Psoas muscle (tissue), 8 donors: ENCODE data around the gene SSH2. TPM values are rescaled to one million over a fixed set of nuclear protein-coding genes. Genes with fewer than 3 reads are reported as not detected.
A peak's percentile ranks its signal among the peaks of the same experiment; 100 is the strongest.

Experiments
- ATAC-seq, 4 donors: fragments of 200-7000 bp; cut with Tn5 transposase; one replicate each; pipeline ENCODE4 v1.9.1; 2020; ENCODE audit warnings: moderate library complexity in 3 of 4, mild to moderate bottlenecking in 2 of 4
- DNase-seq, 2 donors: peaks; one replicate each; pipeline ENCODE4 v3.0.0-alpha.2; 2020
- H3K27ac ChIP-seq: fragments of 200-600 bp; one replicate; pipeline ENCODE4 v1.8.0; 2022
- H3K27me3 ChIP-seq, 3 donors: fragments of 200-600 bp in 1 of 3; one replicate each; pipeline versions ENCODE4 v1.6.1 to v1.8.0; 2013 to 2022; ENCODE audit warnings: low read length in 2 of 3, mild to moderate bottlenecking in 2 of 3, moderate library complexity in 1 of 3; ENCODE audit not compliant: insufficient read depth in 3 of 3
- H3K36me3 ChIP-seq, 2 donors: fragments of 200-600 bp in 1 of 2; one replicate each; pipeline versions ENCODE4 v1.6.1 to v1.8.0; 2013 to 2022; ENCODE audit warnings: low read depth in 1 of 2, mild to moderate bottlenecking in 1 of 2, moderate library complexity in 1 of 2; ENCODE audit not compliant: insufficient read depth in 1 of 2
- H3K4me1 ChIP-seq: fragments of 200-600 bp; one replicate; pipeline ENCODE4 v1.8.0; 2022
- H3K4me3 ChIP-seq: fragments of 200-600 bp; one replicate; pipeline ENCODE4 v1.8.0; 2022; ENCODE audit warnings: mild to moderate bottlenecking
- H3K9me3 ChIP-seq: fragments of 200-600 bp; one replicate; pipeline ENCODE4 v1.8.0; 2022
- CTCF ChIP-seq: fragments of 200-600 bp; IDR thresholded peaks from one replicate; pipeline ENCODE4 v1.8.0; 2022; ENCODE audit warnings: antibody characterized with exemption
- WGBS, 3 donors: extraction: QIAGEN DNeasy Blood & Tissue Kit; methylation state at CpG; one replicate each; pipeline versions ENCODE4 v1.1.6 to v1.1.7; 2013; 5-methylcytosine and 5-hydroxymethylcytosine counted together
- intact Hi-C, 2 donors: fragments of 100-400 bp; cut with DNase I; formaldehyde crosslinking; loops; one replicate each; pipeline versions ENCODE4 v1.11.0 to v1.14.2; 2022
- polyA plus RNA-seq, 3 donors: library from polyadenylated mRNA; stranded (reverse); fragments of 200-250 nt; gene quantifications; one replicate each; pipeline ENCODE4 v1.2.3, GENCODE V29; 2013
- total RNA-seq, 4 donors: library from RNA; stranded (reverse); fragmentation: NEBNext Ultra II Directional in 2 of 4; extraction: Animal tissue kit (Norgen Biotek cat#: 25700) in 2 of 4; gene quantifications; one replicate each; pipeline versions ENCODE4 v1.2.1 to v1.2.4, GENCODE V29; 2021 to 2023
- donor health status: healthy with polysubstance abuse.
- donor health status: DM: no; HTN: no; CAD: no; lungs with moderate emphysema.
- donor health status: Bipolar disorder and iron deficiency.
- donor health status: healthy.
- donor health status: DM: yes; HTN: yes; CAD: no.
- donor health status: DM: no; HTN: no; CAD: no.
- donor health status: DM: no; HTN: no; CAD: no.
- donor health status: DM: yes; HTN: yes; CAD: no.

The SSH2 gene
- total and polyA plus RNA-seq, 7 donors, result 28.0 to 168 (median 107) TPM

GRCh38 chr17:29740017-29740416 is 190.0 kb downstream of the SSH2 start:
- Histone ChIP-seq H3K27ac (peak overlapping the region; percentile 90), H3K4me3 (peak overlapping the region; percentile 2)

GRCh38 chr17:29734640-29735039 is 195.4 kb downstream of the SSH2 start:
- peaks cover 0 to 14% of the 10 kb centered on the region in 2 donors for H3K36me3 ChIP-seq
- H3K27me3 ChIP-seq, result no peaks in the 10 kb centered on the region
- no peak for DNase-seq
- TF ChIP-seq CTCF, result no peak
- H3K9me3 ChIP-seq, result no peaks in the 10 kb centered on the region
- no peak overlapping the region for H3K4me3 ChIP-seq
- no peak for ATAC-seq
- peak overlapping the region; percentile 19 for H3K27ac ChIP-seq
- intact Hi-C loops, result no loop called here
- peaks cover 43% of the 10 kb centered on the region for H3K4me1 ChIP-seq

More at GRCh38 chr17:29740017-29740416, 190.0 kb downstream of the SSH2 start:
- Histone ChIP-seq H3K36me3 (peaks cover 0 to 4% of the 10 kb centered on the region in 2 donors), H3K27me3 (no peaks in the 10 kb centered on the region), H3K4me1 (peaks cover 54% of the 10 kb centered on the region), H3K9me3 (no peaks in the 10 kb centered on the region)
- no peak for TF ChIP-seq CTCF
- ATAC-seq (no peak), DNase-seq (no peak)
- intact Hi-C loops, result loop anchor here in 1 of 2 donors (5.0 kb wide), 1 partner anchor 33 kb away; no protein-coding TSS in a partner anchor
- 32 to 44% (median 34%) methylated on average over 4 of the region's 4 CpGs for WGBS, 3 donors

GRCh38 chr17:29733166-29733565 is 196.9 kb downstream of the SSH2 start:
- WGBS, 3 donors, result 65 to 84% (median 71%) methylated on average over 2 of the region's 2 CpGs
- peaks cover 34% of the 10 kb centered on the region for H3K4me1 ChIP-seq
- no peaks in the 10 kb centered on the region for H3K27me3 ChIP-seq
- intact Hi-C loops, result no loop called here
- no peak overlapping the region for H3K4me3 ChIP-seq
- DNase-seq (no peak), ATAC-seq (no peak)
- TF ChIP-seq CTCF, result no peak
- H3K36me3 ChIP-seq, result peaks cover 0 to 14% of the 10 kb centered on the region in 2 donors
- peak overlapping the region; percentile 57 for H3K27ac ChIP-seq
- no peaks in the 10 kb centered on the region for H3K9me3 ChIP-seq

GRCh38 chr17:29732613-29733012 is 197.4 kb downstream of the SSH2 start:
- TF ChIP-seq CTCF, result no peak
- H3K36me3 ChIP-seq, result peaks cover 0 to 14% of the 10 kb centered on the region in 2 donors
- ATAC-seq, result peak; percentile 66 to 91 (median 85)
- no peaks in the 10 kb centered on the region for H3K27me3 ChIP-seq
- H3K4me3 ChIP-seq, result peak overlapping the region; percentile 6
- no peaks in the 10 kb centered on the region for H3K9me3 ChIP-seq
- peaks cover 37% of the 10 kb centered on the region for H3K4me1 ChIP-seq
- intact Hi-C loops, result no loop called here
- H3K27ac ChIP-seq, result peak overlapping the region; percentile 57
- DNase-seq, result no peak
- 39 to 47% (median 41%) methylated on average over 5 of the region's 5 CpGs for WGBS, 3 donors

- peak overlapping the region; percentile 6 for H3K4me3 ChIP-seq
- peak overlapping the region; percentile 57 for H3K27ac ChIP-seq
Observed at GRCh38 chr17:29732209-29732608, 197.8 kb downstream of the SSH2 start.

More at GRCh38 chr17:29732209-29732608, 197.8 kb downstream of the SSH2 start:
- ATAC-seq (no peak), DNase-seq (no peak)
- no peaks in the 10 kb centered on the region for H3K9me3 ChIP-seq
- intact Hi-C loops, result no loop called here
- H3K4me1 ChIP-seq, result peaks cover 37% of the 10 kb centered on the region
- no peak for TF ChIP-seq CTCF
- 10 to 23% (median 13%) methylated on average over 1 of the region's 1 CpG for WGBS, 3 donors
- no peaks in the 10 kb centered on the region for H3K27me3 ChIP-seq
- H3K36me3 ChIP-seq, result peaks cover 0 to 14% of the 10 kb centered on the region in 2 donors
